SK-N-SH (cell line): ENCODE results near the gene MAPKAP1.

Experiments used
- CHD2 ChIP-seq: fragments of 150-350 bp; IDR thresholded peaks from 2 replicates; pipeline ENCODE4 v1.6.1; 2018; ENCODE audit warnings: low read length; ENCODE audit not compliant: partially characterized antibody
- EZH2phosphoT487 ChIP-seq: fragments of 200-600 bp; sonication (generic); IDR thresholded peaks from 2 replicates; pipeline ENCODE4 v1.6.1; 2017; ENCODE audit warnings: low read depth, mixed run types, mild to moderate bottlenecking, antibody characterized with exemption, moderate library complexity, borderline replicate concordance
- GABPA ChIP-seq: IDR thresholded peaks from 2 replicates; pipeline ENCODE4 v1.4.0; 2012; ENCODE audit warnings: low read depth, mild to moderate bottlenecking
- NRF1 ChIP-seq: IDR thresholded peaks from 2 replicates; pipeline ENCODE4 v1.6.1; 2012; ENCODE audit warnings: low read depth, mild to moderate bottlenecking, low read length
- POLR2AphosphoS5 ChIP-seq: IDR thresholded peaks from 2 replicates; pipeline ENCODE4 v1.6.1; 2012; ENCODE audit warnings: low read depth, low read length
- RAD21 ChIP-seq: IDR thresholded peaks from 2 replicates; pipeline ENCODE4 v1.6.1; 2012; ENCODE audit warnings: mild to moderate bottlenecking, low read length
- SIN3A ChIP-seq: IDR thresholded peaks from 2 replicates; pipeline ENCODE4 v1.6.1; 2012; ENCODE audit warnings: low read depth, mild to moderate bottlenecking, low read length, moderate library complexity, borderline replicate concordance
- SMC3 ChIP-seq: IDR thresholded peaks from 2 replicates; pipeline ENCODE4 v1.6.1; 2012; ENCODE audit warnings: low read depth, low read length, improper control_type of control experiment
- TEAD4 ChIP-seq: IDR thresholded peaks from 2 replicates; pipeline ENCODE4 v1.4.0; 2012; ENCODE audit warnings: mild to moderate bottlenecking, borderline replicate concordance; ENCODE audit not compliant: insufficient read depth
- YY1 ChIP-seq: IDR thresholded peaks from 2 replicates; pipeline ENCODE4 v1.4.0; 2012; ENCODE audit warnings: low read depth, mild to moderate bottlenecking
- TF ChIP-seq, protein P1 (sequence below): fragments of 200-600 bp; sonication (generic); IDR thresholded peaks from 2 replicates; pipeline ENCODE4 v1.6.1; 2017; ENCODE audit warnings: antibody characterized with exemption, mild to moderate bottlenecking, moderate library complexity
- TF ChIP-seq, protein P2 (sequence below): IDR thresholded peaks from 2 replicates; pipeline ENCODE4 v1.4.0; 2012; ENCODE audit warnings: low read depth
- TF ChIP-seq, protein P3 (sequence below): IDR thresholded peaks from 2 replicates; pipeline ENCODE4 v1.6.1; 2012; ENCODE audit warnings: mild to moderate bottlenecking, low read depth, low read length, moderate library complexity

DNA sequence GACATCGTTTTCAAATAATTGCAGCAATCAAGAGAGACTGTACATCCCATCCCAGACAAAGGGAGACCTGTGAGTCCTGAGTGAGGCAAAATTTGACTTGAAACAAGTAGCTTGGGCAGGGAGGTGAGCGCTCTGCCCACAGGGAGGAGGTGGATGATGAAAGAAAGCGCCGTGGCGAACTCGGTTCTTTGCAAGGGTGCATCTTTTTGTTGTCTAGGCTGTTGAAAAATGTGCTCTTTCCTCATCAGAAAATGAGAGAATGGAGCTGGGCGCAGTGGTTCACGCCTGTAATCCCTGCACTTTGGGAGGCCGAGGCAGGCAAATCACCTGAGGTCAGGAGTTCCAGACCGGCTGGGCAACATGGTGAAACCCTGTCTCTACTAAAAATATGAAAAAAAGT, 294.8 kb downstream of the MAPKAP1 start:
- TF ChIP-seq, protein P1, sequence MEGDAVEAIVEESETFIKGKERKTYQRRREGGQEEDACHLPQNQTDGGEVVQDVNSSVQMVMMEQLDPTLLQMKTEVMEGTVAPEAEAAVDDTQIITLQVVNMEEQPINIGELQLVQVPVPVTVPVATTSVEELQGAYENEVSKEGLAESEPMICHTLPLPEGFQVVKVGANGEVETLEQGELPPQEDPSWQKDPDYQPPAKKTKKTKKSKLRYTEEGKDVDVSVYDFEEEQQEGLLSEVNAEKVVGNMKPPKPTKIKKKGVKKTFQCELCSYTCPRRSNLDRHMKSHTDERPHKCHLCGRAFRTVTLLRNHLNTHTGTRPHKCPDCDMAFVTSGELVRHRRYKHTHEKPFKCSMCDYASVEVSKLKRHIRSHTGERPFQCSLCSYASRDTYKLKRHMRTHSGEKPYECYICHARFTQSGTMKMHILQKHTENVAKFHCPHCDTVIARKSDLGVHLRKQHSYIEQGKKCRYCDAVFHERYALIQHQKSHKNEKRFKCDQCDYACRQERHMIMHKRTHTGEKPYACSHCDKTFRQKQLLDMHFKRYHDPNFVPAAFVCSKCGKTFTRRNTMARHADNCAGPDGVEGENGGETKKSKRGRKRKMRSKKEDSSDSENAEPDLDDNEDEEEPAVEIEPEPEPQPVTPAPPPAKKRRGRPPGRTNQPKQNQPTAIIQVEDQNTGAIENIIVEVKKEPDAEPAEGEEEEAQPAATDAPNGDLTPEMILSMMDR: no peak
- no peak for TF ChIP-seq POLR2AphosphoS5
- no peak for TF ChIP-seq RAD21
- no peak for TF ChIP-seq CHD2
- TF ChIP-seq SIN3A: no peak
- TF ChIP-seq YY1: no peak
- TF ChIP-seq TEAD4: no peak
- TF ChIP-seq GABPA: no peak
- TF ChIP-seq, protein P2, sequence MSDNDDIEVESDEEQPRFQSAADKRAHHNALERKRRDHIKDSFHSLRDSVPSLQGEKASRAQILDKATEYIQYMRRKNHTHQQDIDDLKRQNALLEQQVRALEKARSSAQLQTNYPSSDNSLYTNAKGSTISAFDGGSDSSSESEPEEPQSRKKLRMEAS: no peak
- TF ChIP-seq, protein P3, sequence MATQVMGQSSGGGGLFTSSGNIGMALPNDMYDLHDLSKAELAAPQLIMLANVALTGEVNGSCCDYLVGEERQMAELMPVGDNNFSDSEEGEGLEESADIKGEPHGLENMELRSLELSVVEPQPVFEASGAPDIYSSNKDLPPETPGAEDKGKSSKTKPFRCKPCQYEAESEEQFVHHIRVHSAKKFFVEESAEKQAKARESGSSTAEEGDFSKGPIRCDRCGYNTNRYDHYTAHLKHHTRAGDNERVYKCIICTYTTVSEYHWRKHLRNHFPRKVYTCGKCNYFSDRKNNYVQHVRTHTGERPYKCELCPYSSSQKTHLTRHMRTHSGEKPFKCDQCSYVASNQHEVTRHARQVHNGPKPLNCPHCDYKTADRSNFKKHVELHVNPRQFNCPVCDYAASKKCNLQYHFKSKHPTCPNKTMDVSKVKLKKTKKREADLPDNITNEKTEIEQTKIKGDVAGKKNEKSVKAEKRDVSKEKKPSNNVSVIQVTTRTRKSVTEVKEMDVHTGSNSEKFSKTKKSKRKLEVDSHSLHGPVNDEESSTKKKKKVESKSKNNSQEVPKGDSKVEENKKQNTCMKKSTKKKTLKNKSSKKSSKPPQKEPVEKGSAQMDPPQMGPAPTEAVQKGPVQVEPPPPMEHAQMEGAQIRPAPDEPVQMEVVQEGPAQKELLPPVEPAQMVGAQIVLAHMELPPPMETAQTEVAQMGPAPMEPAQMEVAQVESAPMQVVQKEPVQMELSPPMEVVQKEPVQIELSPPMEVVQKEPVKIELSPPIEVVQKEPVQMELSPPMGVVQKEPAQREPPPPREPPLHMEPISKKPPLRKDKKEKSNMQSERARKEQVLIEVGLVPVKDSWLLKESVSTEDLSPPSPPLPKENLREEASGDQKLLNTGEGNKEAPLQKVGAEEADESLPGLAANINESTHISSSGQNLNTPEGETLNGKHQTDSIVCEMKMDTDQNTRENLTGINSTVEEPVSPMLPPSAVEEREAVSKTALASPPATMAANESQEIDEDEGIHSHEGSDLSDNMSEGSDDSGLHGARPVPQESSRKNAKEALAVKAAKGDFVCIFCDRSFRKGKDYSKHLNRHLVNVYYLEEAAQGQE: no peak
- TF ChIP-seq NRF1: no peak
- TF ChIP-seq EZH2phosphoT487: no peak
- TF ChIP-seq SMC3: no peak
